Glomerular visceral epithelial cell (primary cell): ENCODE results near the gene FBXO17.
"Not testable (repeated sequence)": the region's sequence is repeated elsewhere in the genome, so short reads cannot be mapped to it uniquely, and the experiment has no call there.

Source experiments
- DNase-seq: peaks from one replicate; pipeline ENCODE4 v3.0.0-alpha.2; 2016; ENCODE audit errors: extremely low spot score

FBXO17 gene

GRCh38 chr19:38975214-38975860 lies at the start of gene FBXO17:
Gene FBXO17 (minus strand): TSS chr19:38975742. CDS start chr19:38950319, 25,423 bp downstream.
- peak; percentile 70 for DNase-seq

GRCh38 chr19:39024875-39025641 lies 49.5 kb upstream of the FBXO17 start:
- no peak for DNase-seq

- DNase-seq, result no peak
These were observed 45.5 kb upstream of the FBXO17 start for GRCh38 chr19:39021063-39021462.

GRCh38 chr19:39017646-39018045 lies 42.1 kb upstream of the FBXO17 start:
- no peak for DNase-seq

DNA sequence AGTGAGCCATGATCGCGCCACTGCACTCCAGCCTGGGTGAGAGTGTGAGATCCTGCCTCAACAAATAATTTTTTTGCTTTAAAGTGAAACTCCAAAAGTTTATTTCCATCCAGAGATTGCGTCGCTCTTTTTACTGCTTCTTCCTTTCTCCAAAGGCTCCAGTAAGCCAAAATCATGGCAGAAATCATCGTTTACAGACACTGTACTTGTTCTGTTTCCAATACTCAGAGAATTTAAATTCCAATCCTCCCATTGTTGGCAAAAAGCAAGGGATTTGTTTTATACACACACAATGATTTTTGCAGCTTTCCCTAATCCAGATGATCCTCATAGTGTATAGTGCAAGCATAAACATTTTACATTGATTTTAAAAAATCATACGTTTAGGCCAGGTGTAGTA lies 41.5 kb upstream of the FBXO17 start:
- no peak for DNase-seq

- DNase-seq, result no peak
These were observed 38.5 kb upstream of the FBXO17 start for GRCh38 chr19:39014037-39014436.

- no peak for DNase-seq
These were observed 33.5 kb upstream of the FBXO17 start for GRCh38 chr19:39009001-39009400.

DNA sequence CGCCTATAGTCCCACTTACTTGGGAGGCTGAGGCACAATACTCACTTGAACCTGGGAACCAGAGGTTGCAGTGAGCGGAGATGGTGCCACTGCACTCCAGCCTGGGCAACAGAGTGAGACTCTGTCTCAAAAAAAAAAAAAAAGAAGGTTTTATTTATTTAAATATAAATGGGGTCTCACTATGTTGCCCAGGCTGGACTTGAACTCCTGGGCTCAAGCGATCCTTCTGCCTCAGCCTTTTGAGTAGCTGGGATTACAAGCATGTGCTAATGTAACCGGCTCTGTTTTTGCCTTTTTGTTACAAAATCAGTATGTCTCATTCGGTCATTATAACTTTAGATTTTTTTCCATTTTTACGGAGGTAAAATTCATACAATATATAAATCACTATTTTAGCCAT lies 32.6 kb upstream of the FBXO17 start:
- DNase-seq, result no peak

DNA sequence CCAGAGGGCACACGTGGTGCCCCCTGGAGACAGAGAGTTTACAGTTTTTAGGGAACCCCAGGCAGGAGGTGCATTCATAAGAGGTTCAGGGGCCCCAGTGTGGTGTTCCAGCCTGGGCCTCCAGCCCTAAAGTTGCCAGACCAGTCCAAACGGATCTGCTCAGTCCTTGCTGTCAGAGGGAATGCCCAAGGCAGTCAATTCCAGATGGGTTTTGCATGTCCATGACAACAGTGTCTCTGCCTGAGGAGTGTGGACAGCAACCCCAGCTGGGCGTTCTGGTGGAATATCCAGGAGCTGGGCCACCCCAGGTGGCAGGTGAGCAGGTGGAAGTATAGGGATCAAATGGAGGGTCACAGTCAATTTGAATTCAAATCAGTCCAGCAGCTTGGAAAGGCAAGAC lies 31.6 kb upstream of the FBXO17 start:
- no peak for DNase-seq

GRCh38 chr19:39004403-39004802 lies 28.9 kb upstream of the FBXO17 start:
- DNase-seq, result no peak

GRCh38 chr19:39003796-39004195 lies 28.3 kb upstream of the FBXO17 start:
- no peak for DNase-seq

GRCh38 chr19:39003188-39003587 lies 27.6 kb upstream of the FBXO17 start:
- no peak for DNase-seq

- DNase-seq, result no peak
These were observed 25.5 kb upstream of the FBXO17 start for GRCh38 chr19:39001041-39001440.

DNA sequence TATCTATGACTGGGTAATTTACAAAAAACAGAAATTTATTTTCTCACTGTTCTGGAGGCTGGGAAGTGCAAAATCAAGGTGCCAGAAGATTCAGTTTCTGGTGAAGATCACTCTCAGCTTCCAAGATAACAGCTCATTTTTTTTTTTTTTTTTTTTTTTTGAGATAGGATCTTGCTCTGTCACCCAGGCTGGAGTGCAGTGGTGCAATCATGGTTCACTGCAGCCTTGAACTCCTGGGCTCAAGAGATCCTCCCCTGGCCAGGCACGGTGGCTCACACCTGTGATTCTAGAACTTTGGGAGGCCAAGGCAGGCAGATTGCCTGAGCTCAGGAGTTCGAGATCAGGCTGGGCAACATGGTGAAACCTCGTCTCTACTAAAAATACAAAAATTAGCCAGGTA lies 22.0 kb upstream of the FBXO17 start:
- not testable (repeated sequence) for DNase-seq

DNA sequence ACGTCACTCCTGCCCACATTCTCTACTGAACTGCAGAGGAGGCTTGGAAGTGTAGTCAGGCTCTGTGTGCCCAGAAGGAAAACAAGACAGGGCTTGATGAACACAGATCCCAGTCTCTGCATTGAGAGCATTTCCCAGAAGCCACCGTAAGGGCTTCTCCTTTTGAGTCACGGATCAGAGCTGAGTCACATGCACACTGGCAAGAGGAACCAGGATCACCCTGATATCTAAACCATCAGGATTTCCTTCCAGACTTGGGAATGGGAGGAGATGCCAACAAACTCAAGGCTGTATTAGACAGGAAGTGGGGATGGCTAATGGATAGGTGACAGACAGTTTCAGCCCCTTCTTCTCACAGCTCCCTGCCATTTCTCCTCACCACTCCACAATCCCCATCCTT lies 17.7 kb upstream of the FBXO17 start:
- DNase-seq, result peak; percentile 74

- DNase-seq, result peak; percentile 80
These were observed 15.6 kb upstream of the FBXO17 start for GRCh38 chr19:38990949-38991697.

GRCh38 chr19:38989614-38990013 lies 14.1 kb upstream of the FBXO17 start:
- not testable (repeated sequence) for DNase-seq

- peak; percentile 69 for DNase-seq
These were observed 13.6 kb upstream of the FBXO17 start for GRCh38 chr19:38989066-38989605.

- DNase-seq, result not testable (repeated sequence)
These were observed 13.1 kb upstream of the FBXO17 start for GRCh38 chr19:38988627-38989026.

- DNase-seq, result not testable (repeated sequence)
These were observed 12.2 kb upstream of the FBXO17 start for GRCh38 chr19:38987745-38988144.

DNA sequence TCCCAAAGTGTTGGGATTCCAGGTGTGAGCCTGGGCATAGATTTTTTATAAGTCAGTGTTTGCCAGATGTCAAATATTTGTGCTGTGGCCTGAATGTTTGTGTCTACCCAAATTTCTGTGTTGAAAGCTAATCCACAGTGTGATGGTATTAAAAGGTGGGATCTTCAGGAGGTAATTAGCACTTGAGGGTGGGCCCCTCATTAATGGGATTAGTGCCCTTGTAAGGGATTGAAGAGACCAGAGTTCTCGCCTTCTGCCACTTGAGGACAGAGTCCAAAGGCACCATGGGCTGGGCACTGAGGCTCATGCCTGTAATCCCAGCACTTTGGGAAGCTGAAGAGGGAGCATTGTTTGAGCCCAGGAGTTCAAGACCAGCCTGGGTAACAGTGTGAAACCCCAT lies 9.7 kb upstream of the FBXO17 start:
- DNase-seq, result no peak
